Peyer's patch (tissue), 4 donors: ENCODE data around the gene CSK.

Experiments
- CTCF ChIP-seq, 6 experiments: fragments of 450-650 bp in 4 of 6; fragments of 200-600 bp in 2 of 6; sonication (generic) in 1 of 6; IDR thresholded peaks; one replicate each; pipeline ENCODE4 v1.5.1; 2017 to 2019; ENCODE audit warnings: antibody characterized with exemption in 6 of 6, mild to moderate bottlenecking in 3 of 6, moderate library complexity in 1 of 6
- POLR2A ChIP-seq, 2 donors: fragments of 450-650 bp; IDR thresholded peaks; one replicate each; pipeline ENCODE4 v1.5.1; 2017; ENCODE audit warnings: antibody characterized with exemption in 2 of 2, mild to moderate bottlenecking in 2 of 2, moderate library complexity in 2 of 2

GRCh38 chr15:74815961-74816360 lies 34.1 kb downstream of the CSK start:
- TF ChIP-seq CTCF (IDR thresholded peaks at IDR 0.05): no peak
- no peak for TF ChIP-seq POLR2A (IDR thresholded peaks at IDR 0.05)
